GM13976 (cell line): ENCODE results near the gene PIK3CD.

Source experiments
- DNase-seq: peaks from one replicate; pipeline ENCODE4 v3.0.0; 2012; ENCODE audit warnings: low spot score
- in situ Hi-C: fragments of 300-500 bp; cut with MboI; formaldehyde crosslinking; loops from one replicate; pipeline ENCODE4 v1.12.0; 2022; ENCODE audit warnings: low sequenced_read_pairs, mixed read lengths, inconsistent platforms; ENCODE audit not compliant: unreplicated experiment
- TF ChIP-seq, protein P1 (sequence below): IDR thresholded peaks from 2 replicates; pipeline ENCODE4 v1.5.1; 2012; ENCODE audit warnings: borderline replicate concordance, mild to moderate bottlenecking; ENCODE audit not compliant: insufficient read depth; ENCODE audit errors: extremely low read depth, missing control alignments, control extremely low read depth

The PIK3CD gene

DNA sequence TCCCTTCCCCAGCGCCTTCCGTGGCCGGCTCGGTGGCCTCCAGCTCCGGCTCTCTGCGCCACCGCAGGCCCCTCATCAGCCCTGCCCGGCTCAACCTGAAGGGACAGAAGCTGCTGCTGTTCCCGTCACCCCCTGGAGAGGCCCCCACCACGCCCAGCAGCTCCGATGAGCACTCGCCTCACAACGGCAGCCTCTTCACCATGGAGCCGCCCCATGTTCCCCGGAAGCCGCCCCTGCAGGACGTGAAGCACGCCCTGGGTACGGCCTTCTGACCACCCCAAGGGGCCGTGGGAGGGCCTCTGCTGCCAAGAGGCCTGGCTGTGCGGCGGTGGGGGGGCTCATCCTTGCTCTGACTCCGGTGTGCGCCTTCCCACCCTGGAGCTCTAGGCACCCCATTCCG, 41.0 kb upstream of the PIK3CD start:
- in situ Hi-C loops: loop anchor here (25.0 kb wide), 1 partner anchor 252 kb away; no protein-coding TSS in a partner anchor
- no peak for DNase-seq
- TF ChIP-seq, protein P1, sequence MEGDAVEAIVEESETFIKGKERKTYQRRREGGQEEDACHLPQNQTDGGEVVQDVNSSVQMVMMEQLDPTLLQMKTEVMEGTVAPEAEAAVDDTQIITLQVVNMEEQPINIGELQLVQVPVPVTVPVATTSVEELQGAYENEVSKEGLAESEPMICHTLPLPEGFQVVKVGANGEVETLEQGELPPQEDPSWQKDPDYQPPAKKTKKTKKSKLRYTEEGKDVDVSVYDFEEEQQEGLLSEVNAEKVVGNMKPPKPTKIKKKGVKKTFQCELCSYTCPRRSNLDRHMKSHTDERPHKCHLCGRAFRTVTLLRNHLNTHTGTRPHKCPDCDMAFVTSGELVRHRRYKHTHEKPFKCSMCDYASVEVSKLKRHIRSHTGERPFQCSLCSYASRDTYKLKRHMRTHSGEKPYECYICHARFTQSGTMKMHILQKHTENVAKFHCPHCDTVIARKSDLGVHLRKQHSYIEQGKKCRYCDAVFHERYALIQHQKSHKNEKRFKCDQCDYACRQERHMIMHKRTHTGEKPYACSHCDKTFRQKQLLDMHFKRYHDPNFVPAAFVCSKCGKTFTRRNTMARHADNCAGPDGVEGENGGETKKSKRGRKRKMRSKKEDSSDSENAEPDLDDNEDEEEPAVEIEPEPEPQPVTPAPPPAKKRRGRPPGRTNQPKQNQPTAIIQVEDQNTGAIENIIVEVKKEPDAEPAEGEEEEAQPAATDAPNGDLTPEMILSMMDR: no peak

DNA sequence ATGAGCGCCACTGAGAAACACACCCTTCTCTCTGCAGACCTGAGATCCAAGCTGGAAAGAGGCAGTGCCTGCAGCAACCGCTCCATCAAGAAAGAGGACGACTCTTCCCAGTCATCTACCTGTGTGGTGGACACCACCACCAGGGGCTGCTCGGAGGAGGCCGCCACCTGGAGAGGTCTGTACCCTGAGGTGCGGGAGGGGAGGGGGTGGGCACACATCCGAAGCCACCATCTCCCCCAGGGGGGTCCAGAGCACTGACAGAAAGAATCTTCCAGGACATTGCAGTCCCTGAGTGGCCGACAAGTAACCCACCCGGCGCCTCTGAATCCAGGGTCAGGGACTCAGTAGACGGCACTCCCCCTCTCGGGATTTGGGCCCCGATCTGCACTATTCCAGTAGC, 39.8 kb upstream of the PIK3CD start:
- TF ChIP-seq, protein P1: no peak

GRCh38 chr1:9612162-9612845, 39.2 kb upstream of the PIK3CD start:
- TF ChIP-seq, protein P1: no peak
- no peak for DNase-seq
- in situ Hi-C loops: loop anchor here (25.0 kb wide), 1 partner anchor 250 kb away; no protein-coding TSS in a partner anchor

More for the DNA sequence above, 39.8 kb upstream of the PIK3CD start:
- no peak for DNase-seq
- in situ Hi-C loops: loop anchor here (25.0 kb wide), 1 partner anchor 251 kb away; no protein-coding TSS in a partner anchor

GRCh38 chr1:9612871-9613624, 38.5 kb upstream of the PIK3CD start:
- in situ Hi-C loops: loop anchor here (25.0 kb wide), 1 partner anchor 249 kb away; no protein-coding TSS in a partner anchor
- TF ChIP-seq, protein P1: no peak
- DNase-seq: no peak

GRCh38 chr1:9613625-9614299, 37.8 kb upstream of the PIK3CD start:
- TF ChIP-seq, protein P1: no peak
- in situ Hi-C loops: loop anchor here (25.0 kb wide), 1 partner anchor 249 kb away; no protein-coding TSS in a partner anchor
- DNase-seq: no peak
